PC-9 (cell line): ENCODE measurements around the gene COL6A1.

Experiments
- CTCF ChIP-seq: fragments of 200-600 bp; sonication (generic); conservative IDR thresholded peaks from 2 replicates; pipeline ENCODE4 v1.6.1; 2017; ENCODE audit warnings: mixed run types, antibody characterized with exemption, mild to moderate bottlenecking, moderate library complexity
- EZH2 ChIP-seq: fragments of 200-600 bp; sonication (generic); IDR thresholded peaks from 2 replicates; pipeline ENCODE4 v1.8.0; 2017; ENCODE audit warnings: antibody characterized with exemption, low read depth

- TF ChIP-seq CTCF = no peak
- TF ChIP-seq EZH2 = no peak
These were observed 31.4 kb upstream of the COL6A1 start for GRCh38 chr21:45949928-45950739.
